Kidney epithelial cell (primary cell): ENCODE data around the gene ZCCHC24. TPM values are rescaled to one million over a fixed set of nuclear protein-coding genes. Genes with fewer than 3 reads are reported as not detected.

Source experiments
- DNase-seq: peaks from one replicate; pipeline ENCODE4 v3.0.0-alpha.2; 2010; ENCODE audit warnings: low read depth
- H3K27me3 ChIP-seq: 2 replicates; pipeline ENCODE4 v1.6.0; 2011; ENCODE audit warnings: low read length; ENCODE audit not compliant: control insufficient read depth, insufficient read depth
- H3K36me3 ChIP-seq: 2 replicates; pipeline ENCODE4 v1.5.1; 2011; ENCODE audit warnings: low read length; ENCODE audit not compliant: control insufficient read depth, insufficient read depth
- H3K4me3 ChIP-seq: 2 replicates; pipeline ENCODE4 v1.5.1; 2011; ENCODE audit warnings: low read depth, mild to moderate bottlenecking, control low read depth, low read length
- total RNA-seq: library from RNA; depleted of rRNA; stranded (reverse); fragments of >200 nt; gene quantifications from 2 replicates; pipeline ENCODE4 v1.2.3, GENCODE V29; 2015
- TF ChIP-seq, protein P1 (sequence below): IDR thresholded peaks from 2 replicates; pipeline ENCODE4 v1.5.1; 2011; ENCODE audit warnings: mild to moderate bottlenecking, moderate library complexity, low read length, control low read depth, inconsistent platforms; ENCODE audit not compliant: insufficient read depth, poor library complexity, severe bottlenecking

ZCCHC24 gene
- total RNA-seq, 1 donor from 2014 or later: 6.2 TPM

DNA sequence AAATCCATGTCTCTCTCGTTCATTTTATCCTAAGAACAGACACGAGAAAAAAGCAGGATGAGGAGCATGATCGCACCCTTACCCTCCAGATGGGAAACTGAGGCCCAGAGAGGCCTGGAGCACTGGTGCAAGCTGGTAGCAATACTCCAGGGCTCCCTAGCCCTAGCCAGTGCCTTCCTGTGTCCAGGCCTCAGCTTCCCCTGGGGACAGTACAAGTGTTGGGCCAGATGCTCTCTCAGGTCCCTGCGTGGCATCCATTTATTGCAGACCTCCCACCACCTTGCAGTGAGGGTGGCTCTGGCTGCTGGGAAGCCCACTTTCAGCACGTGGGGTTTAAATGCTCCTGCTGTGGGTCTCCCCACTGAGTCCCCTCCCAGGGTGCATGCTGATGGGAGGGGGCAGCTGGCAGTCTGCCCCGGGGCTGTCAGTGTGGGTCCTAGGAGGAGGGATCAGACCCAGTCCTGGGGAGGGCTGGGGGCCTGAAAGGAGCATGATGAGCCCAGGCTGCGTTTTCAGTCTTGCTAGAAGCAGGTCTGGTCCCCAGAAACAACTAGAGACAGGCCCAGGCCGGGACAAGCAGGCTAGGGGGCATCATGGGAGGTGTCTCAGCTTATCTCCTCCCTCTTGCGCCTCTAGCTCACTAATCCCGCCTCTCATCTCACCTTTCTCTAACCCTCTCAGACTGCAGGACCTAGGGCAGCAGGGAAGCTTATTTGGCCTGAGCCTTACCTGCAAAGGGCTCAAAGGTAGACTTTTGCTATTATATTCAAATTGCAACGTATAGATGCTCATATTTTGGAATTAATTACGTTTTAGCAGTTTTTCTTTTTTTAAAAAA, 98.8 kb downstream of the ZCCHC24 start:
- H3K4me3 ChIP-seq: no peak overlapping the region
- TF ChIP-seq, protein P1, sequence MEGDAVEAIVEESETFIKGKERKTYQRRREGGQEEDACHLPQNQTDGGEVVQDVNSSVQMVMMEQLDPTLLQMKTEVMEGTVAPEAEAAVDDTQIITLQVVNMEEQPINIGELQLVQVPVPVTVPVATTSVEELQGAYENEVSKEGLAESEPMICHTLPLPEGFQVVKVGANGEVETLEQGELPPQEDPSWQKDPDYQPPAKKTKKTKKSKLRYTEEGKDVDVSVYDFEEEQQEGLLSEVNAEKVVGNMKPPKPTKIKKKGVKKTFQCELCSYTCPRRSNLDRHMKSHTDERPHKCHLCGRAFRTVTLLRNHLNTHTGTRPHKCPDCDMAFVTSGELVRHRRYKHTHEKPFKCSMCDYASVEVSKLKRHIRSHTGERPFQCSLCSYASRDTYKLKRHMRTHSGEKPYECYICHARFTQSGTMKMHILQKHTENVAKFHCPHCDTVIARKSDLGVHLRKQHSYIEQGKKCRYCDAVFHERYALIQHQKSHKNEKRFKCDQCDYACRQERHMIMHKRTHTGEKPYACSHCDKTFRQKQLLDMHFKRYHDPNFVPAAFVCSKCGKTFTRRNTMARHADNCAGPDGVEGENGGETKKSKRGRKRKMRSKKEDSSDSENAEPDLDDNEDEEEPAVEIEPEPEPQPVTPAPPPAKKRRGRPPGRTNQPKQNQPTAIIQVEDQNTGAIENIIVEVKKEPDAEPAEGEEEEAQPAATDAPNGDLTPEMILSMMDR: no peak
- no peak for DNase-seq

DNA sequence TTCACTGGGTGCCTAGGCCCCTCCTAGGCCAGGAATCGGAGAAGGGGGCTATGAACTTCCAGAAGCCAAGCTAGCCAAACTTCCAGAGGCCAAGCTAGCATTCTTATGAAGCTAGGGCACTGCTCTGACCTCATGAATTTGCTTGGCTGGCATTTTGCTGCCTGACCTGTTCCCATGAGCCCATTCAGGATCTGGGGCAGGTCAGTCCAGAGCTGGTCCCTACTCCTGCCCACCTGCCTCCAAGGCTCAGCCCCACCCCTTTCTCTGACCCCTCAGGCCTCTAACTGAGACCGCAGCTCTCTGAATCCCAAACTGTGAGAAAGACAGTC, 99.4 kb downstream of the ZCCHC24 start:
- peaks cover 2% of the 10 kb centered on the region for H3K36me3 ChIP-seq

More for the DNA sequence above, 98.8 kb downstream of the ZCCHC24 start:
- Histone ChIP-seq H3K27me3 (no peaks in the 10 kb centered on the region), H3K36me3 (peaks cover 2% of the 10 kb centered on the region)

DNA sequence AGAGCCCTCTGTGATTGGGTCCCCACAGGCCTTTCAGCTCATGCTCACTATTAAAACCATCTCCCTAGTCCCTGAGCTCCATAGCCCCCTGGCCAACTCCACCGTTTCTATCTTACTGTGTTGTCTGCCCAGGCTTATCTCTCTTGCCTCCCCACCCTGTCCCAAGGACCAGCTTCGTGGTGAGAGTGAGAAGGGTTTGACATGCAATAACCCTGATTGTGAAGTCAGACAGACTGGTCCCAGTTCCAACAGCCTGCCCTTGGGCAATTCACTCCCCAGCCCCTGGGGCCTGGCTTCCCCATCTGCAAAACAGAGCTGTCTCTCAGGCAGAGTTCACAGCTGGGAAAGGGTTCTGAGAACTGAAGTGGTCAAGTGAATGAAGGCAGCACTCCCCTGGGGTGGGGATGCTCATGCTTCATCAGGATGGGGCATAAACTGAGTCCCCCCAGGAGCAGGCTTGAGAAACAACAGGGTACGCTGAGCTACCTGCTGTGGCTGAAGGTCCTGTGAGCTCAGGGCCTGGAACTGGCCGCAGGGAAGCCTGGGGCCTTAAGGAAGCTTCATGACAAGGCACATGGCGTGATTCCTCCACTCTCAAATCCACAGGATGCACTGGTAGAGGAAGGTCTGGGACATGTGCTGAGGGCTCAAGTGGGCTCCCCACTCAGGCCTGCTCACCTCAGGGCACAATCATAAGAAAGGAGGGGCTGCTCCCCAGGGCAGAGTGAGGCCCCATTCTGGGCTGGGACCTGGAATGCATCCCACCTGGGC, 100.0 kb downstream of the ZCCHC24 start:
- H3K36me3 ChIP-seq: no peaks in the 10 kb centered on the region
- no peaks in the 10 kb centered on the region for H3K27me3 ChIP-seq
- no peak for DNase-seq
- no peak overlapping the region for H3K4me3 ChIP-seq
- TF ChIP-seq, protein P1: no peak

More for the DNA sequence above, 99.4 kb downstream of the ZCCHC24 start:
- no peak for DNase-seq
- Histone ChIP-seq H3K27me3 (no peaks in the 10 kb centered on the region), H3K4me3 (no peak overlapping the region)
- TF ChIP-seq, protein P1: no peak

- no peak for DNase-seq
- no peaks in the 10 kb centered on the region for H3K27me3 ChIP-seq
- no peaks in the 10 kb centered on the region for H3K36me3 ChIP-seq
- no peak overlapping the region for H3K4me3 ChIP-seq
- TF ChIP-seq, protein P1: no peak
Observed at GRCh38 chr10:79344502-79345195, 100.8 kb downstream of the ZCCHC24 start.

DNA sequence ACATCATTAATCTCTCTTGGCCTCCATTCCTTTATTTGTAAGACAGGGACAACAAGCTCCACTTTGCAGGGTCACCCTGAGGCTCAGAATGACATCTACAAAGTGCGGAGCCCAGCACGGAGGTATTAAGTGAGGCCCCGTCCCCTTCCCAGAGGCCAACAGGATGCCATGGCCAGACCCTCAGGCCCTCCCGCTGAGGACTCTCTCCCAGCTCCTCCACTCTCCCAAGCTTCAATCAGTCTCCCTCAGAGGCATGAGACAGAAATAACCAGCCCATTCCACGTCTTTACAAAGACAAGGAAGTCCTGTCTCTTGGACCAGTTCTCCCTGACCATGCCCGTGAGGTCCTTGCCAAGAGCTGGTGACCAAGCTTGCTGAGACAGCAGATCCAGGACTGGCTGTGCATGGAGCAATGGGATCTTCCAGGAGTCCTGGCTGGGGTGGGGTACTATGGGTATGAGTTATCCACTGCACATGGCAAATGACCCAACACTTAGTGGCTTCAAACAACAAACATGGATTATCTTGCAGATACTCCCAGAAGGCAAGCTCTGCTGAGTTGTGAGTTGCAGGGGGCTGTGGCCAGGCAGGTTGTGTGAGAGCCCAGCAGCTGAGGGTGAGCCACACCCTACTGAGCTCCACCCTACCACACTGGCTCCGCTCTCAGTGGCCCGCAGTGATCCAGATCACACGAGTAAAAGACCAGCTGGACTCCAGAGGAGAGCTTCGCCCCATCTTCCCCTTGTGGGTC, 102.4 kb downstream of the ZCCHC24 start:
- DNase-seq: no peak
- TF ChIP-seq, protein P1: no peak
- H3K27me3 ChIP-seq: no peaks in the 10 kb centered on the region
- H3K4me3 ChIP-seq: no peak overlapping the region
- H3K36me3 ChIP-seq: no peaks in the 10 kb centered on the region
